Mononuclear cell (primary cell): Measurements from ENCODE around the gene RADX. TPM values are rescaled to one million over a fixed set of nuclear protein-coding genes. Genes with fewer than 3 reads are reported as not detected.

Source experiments
- H3K27me3 ChIP-seq: 2 replicates; pipeline ENCODE4 v1.6.0; 2011; ENCODE audit warnings: low read length, control low read depth; ENCODE audit not compliant: insufficient read depth
- H3K4me1 ChIP-seq: 2 replicates; pipeline ENCODE4 v1.5.1; 2011; ENCODE audit warnings: mild to moderate bottlenecking, low read length, control low read depth; ENCODE audit not compliant: insufficient read depth
- H3K4me3 ChIP-seq: 2 replicates; pipeline ENCODE4 v1.5.1; 2011; ENCODE audit warnings: mild to moderate bottlenecking, low read length, moderate library complexity
- H3K9me3 ChIP-seq: 2 replicates; pipeline ENCODE4 v1.5.1; 2011; ENCODE audit warnings: low read depth, mild to moderate bottlenecking, control low read depth, low read length
- total RNA-seq: library from RNA; depleted of rRNA; stranded (reverse); fragments of >200 nt; gene quantifications from one replicate; pipeline ENCODE4 v1.2.3, GENCODE V29; 2012

RADX gene
- total RNA-seq, 1 donor = 10.3 TPM

DNA sequence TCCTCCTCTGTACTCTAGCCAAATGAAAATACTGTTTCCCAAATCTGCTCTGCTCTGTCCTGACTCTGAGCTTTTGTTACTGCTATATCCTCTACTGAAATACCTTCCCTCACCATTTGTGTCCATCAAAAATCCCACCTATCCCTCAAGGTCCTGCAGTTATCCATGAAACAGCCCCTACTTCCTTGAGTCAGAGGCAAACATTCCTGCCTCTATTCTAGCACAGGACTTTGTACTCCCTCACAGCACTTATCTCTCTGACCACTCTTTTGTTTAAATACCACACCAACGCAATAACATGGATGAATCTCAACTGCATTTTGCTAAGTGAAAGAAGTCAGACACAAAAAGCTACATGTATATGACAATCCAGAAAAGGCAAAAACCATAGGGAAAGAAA, 104.2 kb downstream of the RADX start:
- Histone ChIP-seq H3K4me1 (no peaks in the 10 kb centered on the region), H3K4me3 (no peak overlapping the region), H3K9me3 (no peaks in the 10 kb centered on the region), H3K27me3 (no peaks in the 10 kb centered on the region)

DNA sequence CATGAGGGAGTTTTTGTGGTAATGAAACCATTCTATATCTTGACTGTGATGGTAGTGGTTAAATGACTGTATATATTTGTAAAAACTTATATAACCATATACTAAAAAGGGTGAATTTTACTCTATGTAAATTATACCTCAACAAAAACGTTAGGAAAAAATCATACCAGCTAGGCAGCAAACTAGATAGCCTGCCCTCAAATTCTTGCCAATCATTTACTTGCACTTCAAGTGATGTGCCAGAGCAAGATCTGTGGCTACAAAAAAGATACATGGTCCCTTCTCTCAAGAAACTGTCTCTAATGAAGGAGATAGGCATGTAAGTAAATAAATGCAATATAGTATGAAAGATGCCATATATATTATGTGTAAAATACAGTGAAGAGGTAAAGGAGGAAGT, 104.7 kb downstream of the RADX start:
- H3K27me3 ChIP-seq = no peaks in the 10 kb centered on the region
- no peaks in the 10 kb centered on the region for H3K9me3 ChIP-seq
- no peak overlapping the region for H3K4me3 ChIP-seq
- no peaks in the 10 kb centered on the region for H3K4me1 ChIP-seq

DNA sequence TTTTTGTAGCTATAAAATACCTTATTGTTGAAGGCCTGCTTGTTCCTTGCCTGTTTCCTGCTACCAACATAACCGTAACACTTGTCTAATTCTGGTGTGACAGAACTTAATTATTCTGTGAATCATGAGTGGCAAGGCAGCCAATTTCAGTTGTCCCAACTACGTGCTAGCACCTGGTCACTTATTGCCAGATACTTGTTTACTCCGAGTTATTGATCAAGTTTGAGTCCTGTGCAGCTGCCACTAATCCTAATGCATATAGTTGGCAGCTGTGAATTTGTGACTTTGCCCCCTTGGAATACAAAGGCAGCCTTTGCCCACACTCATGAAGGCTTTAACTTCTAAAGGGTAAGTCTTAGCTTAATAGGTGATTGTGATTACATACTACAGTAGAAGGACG, 106.9 kb downstream of the RADX start:
- H3K9me3 ChIP-seq = no peaks in the 10 kb centered on the region
- H3K27me3 ChIP-seq = no peaks in the 10 kb centered on the region
- H3K4me3 ChIP-seq = no peak overlapping the region
- no peaks in the 10 kb centered on the region for H3K4me1 ChIP-seq

DNA sequence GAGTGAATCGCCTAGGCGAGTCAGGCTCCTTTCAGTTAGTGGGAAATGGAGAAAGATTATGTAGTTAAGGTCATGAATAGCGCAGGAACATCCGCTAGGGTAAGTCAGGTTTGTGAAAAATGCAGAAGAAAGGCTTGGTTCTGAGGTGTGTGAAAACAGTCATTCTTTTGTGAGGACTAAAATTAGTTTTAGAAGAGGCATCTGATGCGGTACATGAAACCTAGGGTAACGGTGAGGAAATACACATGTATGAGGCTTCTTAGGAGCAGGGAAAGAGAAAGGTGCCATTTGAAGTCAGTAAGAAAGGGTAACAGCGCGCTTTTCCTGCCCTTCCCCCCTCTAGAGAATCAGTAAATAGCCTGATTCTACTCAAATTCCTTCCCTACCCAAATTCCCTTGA, 114.2 kb downstream of the RADX start:
- Histone ChIP-seq H3K4me3 (no peak overlapping the region), H3K9me3 (no peaks in the 10 kb centered on the region), H3K4me1 (no peaks in the 10 kb centered on the region), H3K27me3 (peaks cover 33% of the 10 kb centered on the region)

DNA sequence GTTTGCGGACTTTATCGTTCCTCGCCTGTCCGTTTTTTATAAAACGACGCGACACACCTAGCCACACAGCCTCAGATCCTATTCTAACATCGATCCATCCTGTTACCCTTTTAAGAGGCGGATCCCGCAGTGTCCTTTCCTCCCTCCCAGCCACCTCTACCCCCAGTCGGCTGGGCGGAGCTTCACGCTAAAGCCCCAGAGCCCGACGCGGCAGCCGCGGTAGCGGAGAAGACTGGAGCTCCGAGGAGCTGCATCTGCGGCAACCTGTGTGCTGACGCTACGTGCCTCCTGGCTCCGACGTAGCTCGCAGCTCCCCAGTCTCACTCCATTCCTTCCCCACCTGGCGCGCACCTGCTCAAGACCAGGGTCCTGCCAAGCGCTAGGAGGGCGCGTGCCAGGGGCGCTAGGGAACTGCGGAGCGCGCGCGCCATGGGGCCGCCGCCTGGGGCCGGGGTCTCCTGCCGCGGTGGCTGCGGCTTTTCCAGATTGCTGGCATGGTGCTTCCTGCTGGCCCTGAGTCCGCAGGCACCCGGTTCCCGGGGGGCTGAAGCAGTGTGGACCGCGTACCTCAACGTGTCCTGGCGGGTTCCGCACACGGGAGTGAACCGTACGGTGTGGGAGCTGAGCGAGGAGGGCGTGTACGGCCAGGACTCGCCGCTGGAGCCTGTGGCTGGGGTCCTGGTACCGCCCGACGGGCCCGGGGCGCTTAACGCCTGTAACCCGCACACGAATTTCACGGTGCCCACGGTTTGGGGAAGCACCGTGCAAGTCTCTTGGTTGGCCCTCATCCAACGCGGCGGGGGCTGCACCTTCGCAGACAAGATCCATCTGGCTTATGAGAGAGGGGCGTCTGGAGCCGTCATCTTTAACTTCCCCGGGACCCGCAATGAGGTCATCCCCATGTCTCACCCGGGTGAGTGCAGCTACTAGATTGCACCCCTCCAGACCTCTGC, 115.0 kb downstream of the RADX start, which contains the start of gene RNF128:
Gene RNF128, plus strand, starts transcription at position 217 of the 953 bp plus-strand sequence. Its CDS starts 213 bp downstream, at position 430.
- H3K4me3 ChIP-seq = no peak within 1 kb of the TSS

DNA sequence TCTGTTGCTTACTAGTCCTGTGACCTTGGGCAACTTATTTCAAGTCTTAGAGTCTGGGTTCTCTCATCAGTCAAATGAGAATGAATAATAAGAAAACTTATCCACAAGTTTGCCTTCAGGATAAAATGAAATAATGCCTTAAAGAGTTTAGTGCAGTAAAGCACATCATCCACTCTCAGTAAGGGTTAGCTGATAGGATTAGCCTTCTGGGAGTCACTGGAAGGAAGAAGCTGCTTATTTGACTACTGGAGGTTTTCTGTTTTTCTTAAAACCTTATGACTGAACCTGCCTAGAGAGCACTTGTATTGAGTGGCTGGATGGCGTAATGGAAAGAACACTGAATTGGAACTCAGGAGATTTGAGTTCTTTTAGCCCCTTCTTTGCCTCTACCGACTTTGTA, 116.6 kb downstream of the RADX start:
- peaks cover 33% of the 10 kb centered on the region for H3K27me3 ChIP-seq
- no peaks in the 10 kb centered on the region for H3K9me3 ChIP-seq
- H3K4me1 ChIP-seq = no peaks in the 10 kb centered on the region
- no peak overlapping the region for H3K4me3 ChIP-seq

More for the DNA sequence above, 115.0 kb downstream of the RADX start, which contains the start of gene RNF128:
- Histone ChIP-seq H3K27me3 (peaks cover 33% of the 10 kb centered on the region), H3K4me1 (no peaks in the 10 kb centered on the region), H3K9me3 (no peaks in the 10 kb centered on the region)

Other genes starting within 250 kb of the RADX start
- not detected for gene RNF128, start 114.7 kb downstream of the RADX start, total RNA-seq
- gene TBC1D8B, start 190.7 kb downstream of the RADX start, total RNA-seq = 0.73 TPM